Omental fat pad (tissue), 4 donors: ENCODE results near the gene RRAGB. TPM values are rescaled to one million over a fixed set of nuclear protein-coding genes. Genes with fewer than 3 reads are reported as not detected.

Experiments
- ATAC-seq: fragments of 150-250 bp; one replicate; pipeline ENCODE4 v1.9.1; 2016; ENCODE audit warnings: mild to moderate bottlenecking, moderate library complexity; ENCODE audit not compliant: low FRiP score
- DNase-seq: peaks from one replicate; pipeline ENCODE4 v3.0.0-alpha.2; 2019; ENCODE audit warnings: low spot score
- CTCF ChIP-seq, 3 donors: fragments of 450-650 bp; IDR thresholded peaks; one replicate each; pipeline ENCODE4 v1.5.1; 2016 to 2017; ENCODE audit warnings: antibody characterized with exemption in 3 of 3, mild to moderate bottlenecking in 3 of 3, moderate library complexity in 2 of 3
- total RNA-seq, 4 donors: library from RNA; depleted of rRNA; stranded (reverse); fragments of >200 nt; gene quantifications; one replicate each; pipeline ENCODE4 v1.1.0, GENCODE V29; 2016

RRAGB gene
- total RNA-seq, 4 donors from 2014 or later = 9.5 to 25.9 (median 16.4) TPM

GRCh38 chrX:55777596-55777995, 60.0 kb downstream of the RRAGB start:
- no peak for TF ChIP-seq CTCF (IDR thresholded peaks at IDR 0.05)
- DNase-seq (no peak), ATAC-seq (no peak)

DNA sequence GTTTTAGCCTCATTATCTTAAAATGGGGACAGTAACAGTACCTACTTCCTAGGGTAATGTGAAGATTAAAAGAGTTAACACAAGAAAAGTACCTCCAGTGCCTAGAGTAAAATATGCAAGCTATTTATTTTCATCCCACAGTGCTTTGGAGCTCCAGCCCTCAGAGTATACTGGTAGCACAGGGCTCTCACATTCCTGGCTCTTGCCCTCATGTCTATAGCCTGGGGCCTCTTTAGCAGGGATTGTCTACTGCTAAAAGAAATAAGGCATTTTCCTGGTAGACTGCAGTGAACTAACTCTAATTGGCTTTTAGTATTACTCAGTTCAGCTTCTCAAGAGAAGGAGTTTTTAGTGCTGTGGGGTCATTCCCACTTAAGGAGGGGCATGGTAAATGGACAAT, 60.8 kb downstream of the RRAGB start:
- no peak for DNase-seq
- no peak for ATAC-seq
- TF ChIP-seq CTCF (IDR thresholded peaks at IDR 0.05) = no peak

DNA sequence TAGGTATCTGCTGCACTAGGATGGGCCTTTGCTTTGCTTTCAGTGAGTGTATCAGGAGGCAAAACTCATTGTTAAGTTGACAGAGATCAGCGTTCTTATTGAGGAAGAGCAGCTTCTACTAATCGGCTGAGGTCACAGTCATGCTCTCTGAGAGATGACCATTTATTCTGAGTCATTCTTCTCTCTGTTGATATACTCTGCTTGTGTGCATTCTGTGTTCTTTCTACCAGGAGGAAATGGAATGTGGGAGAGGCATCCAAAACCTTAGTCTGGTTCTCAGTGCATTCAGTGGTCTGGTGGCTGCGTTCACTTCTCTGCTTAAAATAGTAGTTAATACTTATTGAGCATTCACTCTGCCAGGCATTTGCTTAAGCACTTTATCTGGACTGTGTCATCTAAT, 66.2 kb downstream of the RRAGB start:
- TF ChIP-seq CTCF (IDR thresholded peaks at IDR 0.05) = no peak
- ATAC-seq (no peak), DNase-seq (no peak)

- no peak for TF ChIP-seq CTCF (IDR thresholded peaks at IDR 0.05)
- no peak for ATAC-seq
- no peak for DNase-seq
These were observed 69.5 kb downstream of the RRAGB start for GRCh38 chrX:55787063-55787462.

GRCh38 chrX:55787727-55788126, 70.2 kb downstream of the RRAGB start:
- TF ChIP-seq CTCF (IDR thresholded peaks at IDR 0.05) = no peak
- no peak for ATAC-seq
- no peak for DNase-seq

DNA sequence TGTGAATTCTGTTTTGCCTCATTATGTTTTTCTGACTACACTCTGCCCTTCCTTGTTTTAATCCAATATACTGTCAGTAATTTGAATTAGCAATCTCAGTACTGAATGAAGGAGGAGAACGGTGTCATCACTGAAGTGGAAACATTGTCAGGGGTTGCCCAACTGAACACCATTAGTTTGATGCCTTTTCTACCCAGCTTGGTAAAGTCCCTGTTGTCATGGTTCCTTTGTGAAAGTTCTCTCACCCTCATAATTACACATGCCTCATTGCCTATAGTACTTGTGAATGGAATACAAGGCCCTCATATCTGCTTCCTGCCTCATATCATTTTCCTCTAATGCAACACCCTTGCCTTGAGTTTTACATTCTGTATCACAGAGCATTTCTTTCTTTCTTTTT, 76.9 kb downstream of the RRAGB start:
- ATAC-seq = no peak

More for the DNA sequence above, 76.9 kb downstream of the RRAGB start:
- TF ChIP-seq CTCF (IDR thresholded peaks at IDR 0.05) = no peak
- no peak for DNase-seq
